NCI-H510A (cell line): ENCODE measurements around the gene MSLN.
"Not testable (repeated sequence)": the region's sequence is repeated elsewhere in the genome, so short reads cannot be mapped to it uniquely, and the experiment has no call there.

Experiments
- DNase-seq: peaks from one replicate; lab custom pipeline; 2025; lab: John Stamatoyannopoulos, UW

MSLN gene

GRCh38 chr16:735982-736453, 24.5 kb upstream of the MSLN start:
- no peak for DNase-seq

GRCh38 chr16:736936-737481, 23.5 kb upstream of the MSLN start:
- no peak for DNase-seq

GRCh38 chr16:739560-740458, 20.7 kb upstream of the MSLN start:
- no peak for DNase-seq

GRCh38 chr16:740459-740763, 20.1 kb upstream of the MSLN start:
- DNase-seq: no peak

- peak; percentile 62 for DNase-seq
These were observed 19.6 kb upstream of the MSLN start, which contains the start of gene CIAO3 for GRCh38 chr16:740764-741505. Gene CIAO3, minus strand, starts transcription at chr16:740997. Its CDS starts 12 bp downstream, at chr16:740985.

GRCh38 chr16:741986-742629, 18.4 kb upstream of the MSLN start:
- no peak for DNase-seq

GRCh38 chr16:742894-743293, 17.6 kb upstream of the MSLN start:
- DNase-seq: not testable (repeated sequence)

GRCh38 chr16:743794-744500, 16.6 kb upstream of the MSLN start:
- no peak for DNase-seq

GRCh38 chr16:745739-746138, 14.8 kb upstream of the MSLN start:
- no peak for DNase-seq

GRCh38 chr16:746637-747036, 13.9 kb upstream of the MSLN start:
- no peak for DNase-seq

GRCh38 chr16:747978-748746, 12.4 kb upstream of the MSLN start:
- no peak for DNase-seq

GRCh38 chr16:749010-749409, 11.5 kb upstream of the MSLN start:
- DNase-seq: no peak

GRCh38 chr16:750485-750884, 10.0 kb upstream of the MSLN start:
- no peak for DNase-seq

GRCh38 chr16:751152-752006, 9.2 kb upstream of the MSLN start:
- no peak for DNase-seq

- DNase-seq: no peak
These were observed 8.6 kb upstream of the MSLN start for GRCh38 chr16:752007-752312.

- not testable (repeated sequence) for DNase-seq
These were observed 6.4 kb upstream of the MSLN start for GRCh38 chr16:754121-754607.

- DNase-seq: no peak
These were observed 5.9 kb upstream of the MSLN start for GRCh38 chr16:754656-755055.

- DNase-seq: no peak
These were observed 4.1 kb upstream of the MSLN start for GRCh38 chr16:756428-756827.

GRCh38 chr16:759110-759910, 1.2 kb upstream of the MSLN start:
- no peak for DNase-seq
